RPMI8226 (cell line): Measurements from ENCODE around the gene ARHGAP15.

Source experiments
- DNase-seq: peaks from one replicate; pipeline ENCODE4 v3.0.0-alpha.2; 2015

The ARHGAP15 gene

DNA sequence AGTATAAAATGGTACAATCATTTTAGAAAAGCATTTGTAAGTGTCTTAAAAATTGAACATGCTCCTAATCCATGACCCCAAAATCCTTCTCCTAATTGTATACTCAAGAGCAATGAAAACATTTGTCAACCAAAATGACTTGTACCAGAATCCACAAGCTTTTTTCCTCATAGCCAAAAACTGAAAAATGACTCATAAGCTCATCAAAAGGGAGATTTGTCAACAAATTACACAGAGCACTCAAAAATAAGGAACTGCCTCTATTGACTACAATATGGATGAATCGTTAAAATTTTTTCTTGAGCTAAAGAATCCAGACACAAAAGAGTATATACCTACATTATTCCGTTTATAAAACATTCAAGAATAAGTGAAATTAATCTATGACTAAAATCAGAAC lies 544.8 kb downstream of the ARHGAP15 start:
- DNase-seq, result no peak

DNA sequence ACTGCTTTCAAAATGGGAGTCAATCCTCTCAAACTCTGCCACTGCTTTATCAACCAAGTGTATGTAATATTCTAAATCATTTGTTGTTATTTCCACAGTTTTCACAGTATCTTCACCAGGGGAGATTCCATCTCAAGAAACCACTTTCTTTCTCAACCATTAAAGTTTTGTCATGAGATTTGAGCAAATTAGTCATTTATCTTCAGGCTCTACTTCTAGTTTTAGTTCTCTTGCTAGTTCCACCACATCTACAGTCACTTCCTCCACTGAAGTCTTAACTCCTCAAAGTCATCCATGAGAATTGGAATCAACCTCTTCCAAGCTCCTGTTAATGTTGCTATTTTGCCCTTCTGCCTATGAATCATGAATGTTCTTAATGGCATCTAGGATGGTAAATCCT lies 545.8 kb downstream of the ARHGAP15 start:
- no peak for DNase-seq

DNA sequence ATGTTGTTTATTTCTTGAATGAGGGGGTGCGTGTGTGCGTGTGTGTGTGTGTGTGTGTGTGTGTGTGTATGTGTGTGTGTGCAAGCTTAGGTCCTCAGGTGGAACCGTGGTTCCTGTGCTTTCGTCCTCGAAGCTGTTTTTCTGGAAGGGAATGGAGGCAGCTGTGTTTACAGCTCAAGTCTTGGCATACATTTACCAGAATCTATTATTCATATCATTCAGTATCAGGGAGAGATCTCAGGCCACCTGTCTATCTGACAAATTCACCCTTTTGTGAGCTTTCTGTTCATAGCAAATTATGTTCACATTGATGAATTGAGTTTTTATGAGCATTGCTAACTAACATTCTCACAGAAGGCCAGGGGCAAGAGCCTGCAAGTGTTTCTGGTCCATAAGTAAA lies 550.4 kb downstream of the ARHGAP15 start:
- DNase-seq, result no peak

- no peak for DNase-seq
Observed at GRCh38 chr2:143680885-143681405, 551.7 kb downstream of the ARHGAP15 start.

- DNase-seq, result no peak
Observed at GRCh38 chr2:143682436-143683055, 553.3 kb downstream of the ARHGAP15 start.

- DNase-seq, result no peak
Observed at GRCh38 chr2:143683977-143684376, 554.8 kb downstream of the ARHGAP15 start.

- DNase-seq, result no peak
Observed at GRCh38 chr2:143684551-143685320, 555.5 kb downstream of the ARHGAP15 start.

GRCh38 chr2:143685421-143686078 lies 556.3 kb downstream of the ARHGAP15 start:
- no peak for DNase-seq

DNA sequence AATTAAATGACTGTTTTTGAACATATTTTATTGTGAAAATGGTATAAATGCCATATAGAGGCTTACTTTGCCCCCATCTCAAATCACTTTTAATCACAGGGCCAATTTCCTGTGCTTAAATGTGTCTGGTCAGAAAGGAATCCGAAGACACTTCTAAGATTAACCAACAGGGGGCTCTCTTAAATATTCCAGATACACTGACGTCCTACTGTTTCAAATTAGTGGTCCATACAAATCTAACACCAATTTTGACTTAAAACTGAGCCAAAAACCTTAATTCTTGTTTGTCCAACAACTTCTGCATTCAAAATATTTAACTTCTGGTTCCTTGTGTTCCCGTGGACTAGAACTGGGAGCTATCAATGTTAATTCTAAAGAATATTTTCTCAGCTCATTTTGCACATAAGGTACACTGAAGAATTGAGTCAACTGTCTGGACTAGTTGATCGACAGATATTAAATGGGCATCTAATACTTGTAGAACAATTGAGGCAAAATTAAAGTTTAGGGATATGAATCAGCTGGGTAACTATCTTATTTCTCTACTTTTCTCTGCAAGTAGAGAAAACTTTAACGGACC lies 557.5 kb downstream of the ARHGAP15 start:
- DNase-seq, result peak; percentile 25

DNA sequence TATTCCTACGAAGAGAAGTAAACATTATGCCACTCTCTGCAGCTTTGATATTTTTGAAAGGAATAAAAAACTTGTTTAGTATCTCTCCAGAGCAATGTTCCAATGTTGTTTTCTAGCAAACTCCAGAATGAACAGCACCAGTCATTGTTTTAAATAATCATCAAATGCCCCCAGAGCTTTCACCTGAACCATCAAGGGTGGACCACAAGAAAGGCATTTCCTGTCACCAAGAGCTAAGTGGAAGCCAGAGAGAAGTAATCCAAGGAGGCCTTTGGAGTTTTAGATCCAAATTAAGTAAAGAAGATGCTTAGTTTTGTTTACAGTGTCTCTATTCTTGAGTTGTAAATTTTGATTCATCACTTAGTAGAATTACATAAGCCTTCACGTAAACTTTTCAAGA lies 559.0 kb downstream of the ARHGAP15 start:
- no peak for DNase-seq

- no peak for DNase-seq
Observed at GRCh38 chr2:143688815-143689214, 559.6 kb downstream of the ARHGAP15 start.

DNA sequence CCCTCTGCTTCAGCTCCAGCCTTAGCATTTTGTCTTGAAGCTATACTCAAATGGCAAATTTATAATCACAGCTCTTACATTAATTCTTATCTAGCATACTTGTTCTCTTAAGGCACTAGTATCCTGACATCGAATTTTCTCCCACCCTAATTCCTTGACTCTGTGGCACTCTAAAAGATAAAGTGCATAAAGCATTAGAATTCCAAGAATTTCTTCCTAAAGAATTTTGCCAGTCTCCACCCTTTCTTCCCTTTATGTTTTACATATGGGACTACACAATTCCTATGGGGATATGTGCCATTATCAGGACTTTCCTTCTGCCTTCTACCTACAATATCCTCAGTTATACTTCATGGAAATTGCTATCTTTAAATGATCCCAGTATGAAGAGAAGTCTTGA lies 560.3 kb downstream of the ARHGAP15 start:
- DNase-seq, result no peak

GRCh38 chr2:143690235-143690634 lies 561.0 kb downstream of the ARHGAP15 start:
- DNase-seq, result no peak

GRCh38 chr2:143691121-143691520 lies 561.9 kb downstream of the ARHGAP15 start:
- DNase-seq, result no peak

DNA sequence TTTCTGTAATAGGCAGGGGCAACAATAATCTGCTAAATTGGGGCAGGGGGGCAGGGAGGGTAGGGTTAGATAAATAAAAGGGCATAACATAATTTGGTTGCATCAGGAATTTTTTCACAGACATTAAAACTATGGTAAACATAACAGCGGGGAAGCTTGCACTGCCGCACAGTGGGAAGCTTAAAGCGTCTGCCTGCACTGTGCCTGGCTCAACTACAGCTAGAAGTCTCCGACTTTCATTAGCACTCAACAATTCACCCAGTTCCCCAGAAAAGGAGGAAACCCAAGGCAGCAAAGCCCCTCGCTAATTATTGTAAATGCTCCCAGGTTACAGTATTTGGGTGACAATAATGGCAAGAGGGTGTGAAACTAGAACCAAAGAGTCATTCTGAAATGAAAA lies 562.9 kb downstream of the ARHGAP15 start:
- DNase-seq, result no peak

DNA sequence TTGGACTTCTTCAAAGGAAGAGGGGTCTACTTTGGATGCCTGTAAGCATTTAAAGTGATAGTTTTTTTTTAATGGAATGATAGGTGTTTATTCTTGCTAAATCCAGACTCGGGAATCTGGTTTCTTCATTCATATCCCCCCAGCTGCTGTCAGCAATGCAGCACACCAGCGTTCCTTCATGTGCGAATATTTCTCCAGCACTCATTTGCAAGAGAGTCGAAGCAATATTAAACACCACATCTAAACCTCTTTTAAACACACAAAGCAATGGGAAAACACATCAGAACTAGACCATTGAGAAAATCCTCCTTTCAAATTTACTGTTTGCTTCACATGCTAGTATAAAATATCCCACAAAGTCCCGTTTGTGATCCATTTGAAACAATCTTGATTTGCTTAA lies 563.7 kb downstream of the ARHGAP15 start:
- DNase-seq, result no peak

- no peak for DNase-seq
Observed at GRCh38 chr2:143694335-143694734, 565.1 kb downstream of the ARHGAP15 start.

- no peak for DNase-seq
Observed at GRCh38 chr2:143696651-143697050, 567.4 kb downstream of the ARHGAP15 start.

DNA sequence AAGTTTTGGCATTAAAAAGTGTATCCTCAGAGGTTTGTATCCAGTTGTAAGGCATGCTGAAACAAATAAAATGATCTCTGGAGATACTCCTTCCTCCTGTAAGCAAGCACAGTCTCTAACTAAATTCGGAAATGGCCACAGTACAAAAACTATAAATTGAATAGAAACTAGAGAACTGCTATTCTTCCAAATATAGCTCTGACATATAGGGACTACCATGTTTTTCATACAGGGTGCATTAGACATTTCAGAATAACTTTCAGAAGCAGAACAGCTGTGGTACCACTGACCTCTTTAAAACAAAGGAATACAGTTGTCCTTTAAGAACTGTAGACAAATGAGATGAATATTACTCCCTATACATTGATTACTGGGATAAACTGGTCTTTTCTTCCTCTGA lies 568.5 kb downstream of the ARHGAP15 start:
- no peak for DNase-seq

DNA sequence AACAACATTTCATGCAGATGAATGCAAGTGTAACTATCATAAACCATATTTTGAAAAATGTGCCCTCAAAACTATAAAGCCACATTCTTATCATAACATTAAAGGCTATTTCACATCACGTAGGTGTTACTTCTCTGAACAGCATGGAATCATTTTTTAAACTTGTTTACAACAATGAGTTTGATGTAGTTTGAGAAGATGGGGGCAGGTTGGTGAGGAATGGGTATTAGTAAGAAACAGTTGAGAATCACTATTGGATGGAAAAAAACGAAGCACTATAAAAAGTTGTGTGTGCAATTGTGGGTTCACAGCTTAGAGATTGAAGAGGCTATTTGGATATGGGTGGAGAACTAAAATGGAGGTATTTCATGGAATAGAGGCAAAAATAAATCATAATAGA lies 569.1 kb downstream of the ARHGAP15 start:
- no peak for DNase-seq

- no peak for DNase-seq
Observed at GRCh38 chr2:143698888-143699570, 569.8 kb downstream of the ARHGAP15 start.

- DNase-seq, result no peak
Observed at GRCh38 chr2:143700865-143701264, 571.6 kb downstream of the ARHGAP15 start.

DNA sequence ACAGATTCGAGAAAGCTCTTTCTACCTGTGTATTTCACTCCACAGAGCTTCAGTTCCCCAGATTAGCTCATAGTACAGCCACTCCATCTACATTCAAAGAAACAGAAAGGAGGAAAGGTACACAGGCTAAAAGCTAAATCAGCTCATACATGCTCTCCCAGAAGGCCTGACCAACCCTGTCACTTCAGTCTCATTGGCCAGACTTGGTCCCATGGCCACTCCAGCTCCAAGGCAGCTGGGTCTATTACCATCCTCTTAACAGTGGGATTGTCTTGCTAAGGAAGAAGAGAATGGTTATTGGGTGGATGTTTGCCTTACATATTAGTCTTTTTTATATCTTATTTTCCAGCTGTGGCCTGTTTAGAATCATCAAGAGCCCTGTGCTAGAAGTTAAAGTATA lies 572.6 kb downstream of the ARHGAP15 start:
- DNase-seq, result no peak
